ENCODE data around the gene PAPPA2. TPM values are rescaled to one million over a fixed set of nuclear protein-coding genes. Genes with fewer than 3 reads are reported as not detected.

The PAPPA2 gene
- total and polyA plus RNA-seq, 7 donors, result under 0.01 to 3.9 (median 1.2) TPM; not detected in 1

GRCh38 chr1:176767714-176768136 is 304.8 kb downstream of the PAPPA2 start:
- H3K36me3 ChIP-seq, result no peaks in the 10 kb centered on the region
- no peak overlapping the region for H3K4me3 ChIP-seq
- no peak for DNase-seq
- H3K4me1 ChIP-seq, result peaks cover 0 to 3% (median under 1%) of the 10 kb centered on the region in 4 donors
- H3K27me3 ChIP-seq, result no peaks in the 10 kb centered on the region
- TF ChIP-seq, protein P1, sequence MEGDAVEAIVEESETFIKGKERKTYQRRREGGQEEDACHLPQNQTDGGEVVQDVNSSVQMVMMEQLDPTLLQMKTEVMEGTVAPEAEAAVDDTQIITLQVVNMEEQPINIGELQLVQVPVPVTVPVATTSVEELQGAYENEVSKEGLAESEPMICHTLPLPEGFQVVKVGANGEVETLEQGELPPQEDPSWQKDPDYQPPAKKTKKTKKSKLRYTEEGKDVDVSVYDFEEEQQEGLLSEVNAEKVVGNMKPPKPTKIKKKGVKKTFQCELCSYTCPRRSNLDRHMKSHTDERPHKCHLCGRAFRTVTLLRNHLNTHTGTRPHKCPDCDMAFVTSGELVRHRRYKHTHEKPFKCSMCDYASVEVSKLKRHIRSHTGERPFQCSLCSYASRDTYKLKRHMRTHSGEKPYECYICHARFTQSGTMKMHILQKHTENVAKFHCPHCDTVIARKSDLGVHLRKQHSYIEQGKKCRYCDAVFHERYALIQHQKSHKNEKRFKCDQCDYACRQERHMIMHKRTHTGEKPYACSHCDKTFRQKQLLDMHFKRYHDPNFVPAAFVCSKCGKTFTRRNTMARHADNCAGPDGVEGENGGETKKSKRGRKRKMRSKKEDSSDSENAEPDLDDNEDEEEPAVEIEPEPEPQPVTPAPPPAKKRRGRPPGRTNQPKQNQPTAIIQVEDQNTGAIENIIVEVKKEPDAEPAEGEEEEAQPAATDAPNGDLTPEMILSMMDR (IDR thresholded peaks at IDR 0.05), result no peak
- no peak for TF ChIP-seq EP300 (IDR thresholded peaks at IDR 0.05)
- no peak for TF ChIP-seq POLR2A (IDR thresholded peaks at IDR 0.05)
- no peak for TF ChIP-seq POLR2AphosphoS5 (IDR thresholded peaks at IDR 0.05)
- intact Hi-C loops (cut with DNase I), result no loop called here
- WGBS, 2 donors, result 72 to 86% methylated on average over 7 of the region's 7 CpGs
- H3K9me3 ChIP-seq, result no peaks in the 10 kb centered on the region
- H3K27ac ChIP-seq, result no peak overlapping the region

GRCh38 chr1:176768532-176768931 is 305.6 kb downstream of the PAPPA2 start:
- no peak for DNase-seq
- 80 to 84% methylated on average over 4 of the region's 4 CpGs for WGBS, 2 donors
- Histone ChIP-seq H3K4me1 (peaks cover 0 to 11% (median 3%) of the 10 kb centered on the region in 4 donors), H3K9me3 (no peaks in the 10 kb centered on the region), H3K36me3 (no peaks in the 10 kb centered on the region), H3K27ac (no peak overlapping the region), H3K27me3 (no peaks in the 10 kb centered on the region), H3K4me3 (no peak overlapping the region)
- TF ChIP-seq EP300 (IDR thresholded peaks at IDR 0.05) (no peak), POLR2AphosphoS5 (IDR thresholded peaks at IDR 0.05) (no peak), POLR2A (IDR thresholded peaks at IDR 0.05) (no peak)
- TF ChIP-seq, protein P1 (IDR thresholded peaks at IDR 0.05), result no peak
- intact Hi-C loops (cut with DNase I), result no loop called here

- no peaks in the 10 kb centered on the region for H3K27me3 ChIP-seq
- no peak for DNase-seq
- H3K9me3 ChIP-seq, result no peaks in the 10 kb centered on the region
- WGBS, 2 donors, result 89 to 90% methylated on average over 2 of the region's 2 CpGs
- H3K4me1 ChIP-seq, result peaks cover 0 to 12% (median 3%) of the 10 kb centered on the region in 4 donors
- no peak overlapping the region for H3K27ac ChIP-seq
- H3K36me3 ChIP-seq, result no peaks in the 10 kb centered on the region
- TF ChIP-seq POLR2A (IDR thresholded peaks at IDR 0.05), result no peak
- TF ChIP-seq EP300 (IDR thresholded peaks at IDR 0.05), result no peak
- TF ChIP-seq, protein P1 (IDR thresholded peaks at IDR 0.05), result no peak
- TF ChIP-seq POLR2AphosphoS5 (IDR thresholded peaks at IDR 0.05), result no peak
- intact Hi-C loops (cut with DNase I), result no loop called here
- no peak overlapping the region for H3K4me3 ChIP-seq
Observed at GRCh38 chr1:176770066-176770465, 307.1 kb downstream of the PAPPA2 start.

GRCh38 chr1:176773038-176773437 is 310.1 kb downstream of the PAPPA2 start:
- Histone ChIP-seq H3K27ac (no peak overlapping the region), H3K4me3 (no peak overlapping the region), H3K9me3 (no peaks in the 10 kb centered on the region), H3K27me3 (no peaks in the 10 kb centered on the region), H3K36me3 (no peaks in the 10 kb centered on the region), H3K4me1 (peaks cover 0 to 12% (median 3%) of the 10 kb centered on the region in 4 donors)
- intact Hi-C loops (cut with DNase I), result no loop called here
- WGBS, 2 donors, result 5 to 27% methylated on average over 4 of the region's 4 CpGs
- TF ChIP-seq POLR2A (IDR thresholded peaks at IDR 0.05) (no peak), POLR2AphosphoS5 (IDR thresholded peaks at IDR 0.05) (no peak), EP300 (IDR thresholded peaks at IDR 0.05) (no peak)
- TF ChIP-seq, protein P1 (IDR thresholded peaks at IDR 0.05), result no peak
- no peak for DNase-seq

GRCh38 chr1:176774224-176774623 is 311.2 kb downstream of the PAPPA2 start:
- Histone ChIP-seq H3K4me3 (no peak overlapping the region), H3K4me1 (peaks cover 0 to 12% (median 3%) of the 10 kb centered on the region in 4 donors), H3K27ac (no peak overlapping the region), H3K27me3 (no peaks in the 10 kb centered on the region), H3K9me3 (no peaks in the 10 kb centered on the region), H3K36me3 (no peaks in the 10 kb centered on the region)
- intact Hi-C loops (cut with DNase I), result no loop called here
- 55 to 85% methylated on average over 4 of the region's 4 CpGs for WGBS, 2 donors
- TF ChIP-seq EP300 (IDR thresholded peaks at IDR 0.05) (no peak), POLR2AphosphoS5 (IDR thresholded peaks at IDR 0.05) (no peak), POLR2A (IDR thresholded peaks at IDR 0.05) (no peak)
- TF ChIP-seq, protein P1 (IDR thresholded peaks at IDR 0.05), result no peak
- DNase-seq, result no peak

Data from sigmoid colon (tissue), 7 donors.